Keratinocyte (primary cell): ENCODE data around the gene LASP1NB.
A peak's percentile ranks its signal among the peaks of the same experiment; 100 is the strongest.

Source experiments
- CTCF ChIP-seq, 3 experiments: IDR thresholded peaks in 1 of 3; conservative IDR thresholded peaks in 1 of 3; optimal IDR thresholded peaks in 1 of 3; 2 replicates in 2 of 3; 3 replicates in 1 of 3; pipeline versions ENCODE3 to v1.5.1; 2011; ENCODE audit warnings: low read length in 3 of 3, mild to moderate bottlenecking in 3 of 3, moderate library complexity in 2 of 3, control low read depth in 1 of 3, inconsistent platforms in 1 of 3; ENCODE audit not compliant: insufficient read depth in 2 of 3; ENCODE audit errors: extremely low read depth in 1 of 3
- EZH2 ChIP-seq: IDR thresholded peaks from one replicate; pipeline ENCODE4 v1.6.1; 2012; ENCODE audit warnings: inconsistent platforms, mild to moderate bottlenecking, low read length, moderate library complexity

GRCh38 chr17:38907930-38908675 is 17.3 kb upstream of the LASP1NB start:
- TF ChIP-seq CTCF (optimal IDR thresholded peaks at IDR 0.05 in 1 of 3, IDR thresholded peaks at IDR 0.05 in 1 of 3, conservative IDR thresholded peaks at IDR 0.05 in 1 of 3; ENCODE audit: extremely low read depth in 1 of 3, insufficient read depth in 2 of 3, low read length in 3 of 3) (peak in 1 of 3 experiments; percentile 13), EZH2 (no peak)
